Measurements from ENCODE around the gene TOMM6. TPM values are rescaled to one million over a fixed set of nuclear protein-coding genes. Genes with fewer than 3 reads are reported as not detected.

TOMM6 gene
- total RNA-seq, 5 donors from 2014 or later (not counting 1 experiment from before 2014, with no cell fraction given) = 124 to 131 (median 127) TPM

GRCh38 chr6:41813956-41814355 is 26.5 kb downstream of the TOMM6 start:
- WGBS (ENCODE audit: insufficient coverage) = 100% methylated on average over 1 of the region's 2 CpGs
- no peaks in the 10 kb centered on the region for H3K36me3 Mint-ChIP-seq
- Histone ChIP-seq H3K27me3 (replicated peaks in 1 of 2; ENCODE audit: control insufficient read depth in 2 of 2, extremely low read depth in 1 of 2, insufficient read depth in 2 of 2, low read length in 1 of 2) (no peaks in the 10 kb centered on the region), H3K9me3 (no peaks in the 10 kb centered on the region), H3K36me3 (ENCODE audit: control insufficient read depth in 2 of 2, extremely low read depth in 1 of 2, insufficient read depth in 1 of 2, low read length in 1 of 2) (no peaks in the 10 kb centered on the region), H3K27ac (ENCODE audit: low read length) (no peak overlapping the region), H3K4me3 (ENCODE audit: control insufficient read depth in 1 of 2, extremely low read depth in 1 of 2, low read length in 1 of 2) (no peak overlapping the region), H3K4me1 (ENCODE audit: control insufficient read depth in 1 of 2, extremely low read depth in 1 of 2, insufficient read depth in 2 of 2, low read length in 2 of 2) (peaks cover 0 to 6% of the 10 kb centered on the region in 2 experiments)
- H3K27me3 Mint-ChIP-seq = no peaks in the 10 kb centered on the region
- H3K4me3 Mint-ChIP-seq = no peak overlapping the region
- H3K9me3 Mint-ChIP-seq = no peaks in the 10 kb centered on the region
- ChIA-PET CTCF (interaction anchor here in 1 of 2 donors (0.8 kb wide), 1 partner anchor 8 kb away, joined by 3 read pairs; no protein-coding TSS in a partner anchor), POLR2A (no interaction called here)
- DNase-seq (no peak), ATAC-seq (replicated peaks in 1 of 4) (no peak)
- no peak overlapping the region for H3K27ac Mint-ChIP-seq
- H3K4me1 Mint-ChIP-seq = peaks cover 0 to 4% (median 0%) of the 10 kb centered on the region in 3 donors

GRCh38 chr6:41814629-41815028 is 27.1 kb downstream of the TOMM6 start:
- H3K27me3 ChIP-seq (replicated peaks in 1 of 2; ENCODE audit: control insufficient read depth in 2 of 2, extremely low read depth in 1 of 2, insufficient read depth in 2 of 2, low read length in 1 of 2) = no peaks in the 10 kb centered on the region
- peaks cover 0 to 4% (median 0%) of the 10 kb centered on the region in 3 donors for H3K4me1 Mint-ChIP-seq
- H3K4me3 ChIP-seq (ENCODE audit: control insufficient read depth in 1 of 2, extremely low read depth in 1 of 2, low read length in 1 of 2) = no peak overlapping the region
- H3K27me3 Mint-ChIP-seq = no peaks in the 10 kb centered on the region
- POLR2A ChIA-PET = interaction anchor here in 1 of 2 donors (0.6 kb wide), 1 partner anchor 418 kb away, joined by 7 read pairs; no protein-coding TSS in a partner anchor
- CTCF ChIA-PET = no interaction called here
- WGBS (ENCODE audit: insufficient coverage) = 61% methylated on average over 3 of the region's 4 CpGs
- H3K36me3 ChIP-seq (ENCODE audit: control insufficient read depth in 2 of 2, extremely low read depth in 1 of 2, insufficient read depth in 1 of 2, low read length in 1 of 2) = no peaks in the 10 kb centered on the region
- no peaks in the 10 kb centered on the region for H3K36me3 Mint-ChIP-seq
- H3K9me3 Mint-ChIP-seq = no peaks in the 10 kb centered on the region
- H3K4me3 Mint-ChIP-seq = no peak overlapping the region
- H3K27ac Mint-ChIP-seq = no peak overlapping the region
- no peak for DNase-seq
- peaks cover 0 to 6% of the 10 kb centered on the region in 2 experiments for H3K4me1 ChIP-seq (ENCODE audit: control insufficient read depth in 1 of 2, extremely low read depth in 1 of 2, insufficient read depth in 2 of 2, low read length in 2 of 2)
- ATAC-seq (replicated peaks in 1 of 4) = no peak
- H3K27ac ChIP-seq (ENCODE audit: low read length) = no peak overlapping the region
- H3K9me3 ChIP-seq = no peaks in the 10 kb centered on the region

DNA sequence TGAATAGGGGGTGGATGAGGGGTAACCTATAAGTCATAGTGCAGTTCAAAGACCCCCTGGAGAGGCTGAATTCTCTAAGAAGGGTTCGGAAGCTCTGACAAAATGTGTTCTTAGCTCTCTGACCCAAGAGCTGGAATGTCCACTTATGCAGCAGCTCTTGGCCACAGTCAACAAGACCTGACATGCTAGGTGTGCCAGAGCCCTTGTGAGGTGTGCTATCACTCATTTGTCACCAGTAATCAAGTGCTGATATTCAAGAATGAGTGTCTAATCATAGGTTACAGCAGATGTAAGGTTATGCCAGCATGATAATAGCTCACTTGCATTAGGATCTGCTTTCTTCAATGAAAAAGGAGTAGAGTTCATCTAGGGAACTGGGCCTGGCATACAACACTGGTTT is 28.1 kb downstream of the TOMM6 start:
- Histone ChIP-seq H3K27ac (ENCODE audit: low read length) (no peak overlapping the region), H3K4me3 (ENCODE audit: control insufficient read depth in 1 of 2, extremely low read depth in 1 of 2, low read length in 1 of 2) (no peak overlapping the region), H3K27me3 (replicated peaks in 1 of 2; ENCODE audit: control insufficient read depth in 2 of 2, extremely low read depth in 1 of 2, insufficient read depth in 2 of 2, low read length in 1 of 2) (no peaks in the 10 kb centered on the region), H3K9me3 (no peaks in the 10 kb centered on the region), H3K36me3 (ENCODE audit: control insufficient read depth in 2 of 2, extremely low read depth in 1 of 2, insufficient read depth in 1 of 2, low read length in 1 of 2) (no peaks in the 10 kb centered on the region), H3K4me1 (ENCODE audit: control insufficient read depth in 1 of 2, extremely low read depth in 1 of 2, insufficient read depth in 2 of 2, low read length in 2 of 2) (peaks cover 0 to 6% of the 10 kb centered on the region in 2 experiments)
- no peak for DNase-seq
- CTCF ChIA-PET = no interaction called here
- H3K36me3 Mint-ChIP-seq = no peaks in the 10 kb centered on the region
- no peak for ATAC-seq (replicated peaks in 1 of 4)
- H3K27ac Mint-ChIP-seq = no peak overlapping the region
- no peaks in the 10 kb centered on the region for H3K9me3 Mint-ChIP-seq
- peaks cover 0 to 4% (median 0%) of the 10 kb centered on the region in 3 donors for H3K4me1 Mint-ChIP-seq
- no peak overlapping the region for H3K4me3 Mint-ChIP-seq
- 100% methylated on average over 1 of the region's 1 CpG for WGBS (ENCODE audit: insufficient coverage)
- POLR2A ChIA-PET = no interaction called here
- H3K27me3 Mint-ChIP-seq = no peaks in the 10 kb centered on the region

DNA sequence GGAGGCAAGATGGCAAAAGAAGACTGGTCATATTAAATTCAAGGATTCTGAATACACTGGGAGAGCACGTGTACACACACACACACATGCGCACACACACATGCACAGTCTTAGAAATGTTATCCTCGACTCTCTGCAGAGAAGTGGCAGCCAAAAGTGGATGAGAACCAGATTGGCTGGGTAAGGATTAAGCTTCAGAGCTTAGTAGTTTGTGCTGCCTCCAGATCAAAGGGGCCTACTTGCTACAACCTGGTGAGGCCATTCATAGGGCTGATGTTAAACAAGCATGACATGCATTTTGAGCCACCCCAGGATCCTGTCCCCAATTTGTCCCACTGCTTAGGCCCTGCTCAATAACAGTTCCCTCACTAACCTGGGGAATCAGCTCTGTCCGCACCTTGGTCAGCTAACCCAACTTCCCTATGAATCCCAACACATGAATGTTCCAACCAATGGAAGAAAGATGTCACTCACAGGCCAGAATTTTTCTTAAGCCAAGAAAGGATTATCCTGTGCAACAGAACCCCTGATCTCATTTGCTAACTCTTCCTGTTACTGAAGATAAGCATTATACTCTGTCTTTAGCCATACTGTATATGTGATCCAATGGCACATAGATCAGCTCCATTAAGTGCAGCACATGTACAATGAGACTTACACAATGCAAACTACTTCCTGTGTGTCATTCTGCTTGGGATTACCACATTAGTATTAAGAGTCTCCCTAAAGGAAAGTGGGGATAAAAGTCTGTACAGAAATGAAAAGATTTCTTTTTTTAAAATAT is 31.0 kb downstream of the TOMM6 start:
- Mint-ChIP-seq H3K27ac (no peak overlapping the region), H3K27me3 (no peaks in the 10 kb centered on the region), H3K9me3 (no peaks in the 10 kb centered on the region), H3K36me3 (no peaks in the 10 kb centered on the region), H3K4me3 (no peak overlapping the region), H3K4me1 (peaks cover 0 to 4% (median 0%) of the 10 kb centered on the region in 3 donors)
- DNase-seq = no peak
- no peak for ATAC-seq (replicated peaks in 1 of 4)
- no peaks in the 10 kb centered on the region for H3K36me3 ChIP-seq (ENCODE audit: control insufficient read depth in 2 of 2, extremely low read depth in 1 of 2, insufficient read depth in 1 of 2, low read length in 1 of 2)
- H3K27ac ChIP-seq (ENCODE audit: low read length) = no peak overlapping the region
- 100% methylated on average over 1 of the region's 4 CpGs for WGBS (ENCODE audit: insufficient coverage)
- ChIA-PET CTCF (no interaction called here), POLR2A (no interaction called here)
- H3K4me1 ChIP-seq (ENCODE audit: control insufficient read depth in 1 of 2, extremely low read depth in 1 of 2, insufficient read depth in 2 of 2, low read length in 2 of 2) = peaks cover 0 to 6% of the 10 kb centered on the region in 2 experiments
- H3K27me3 ChIP-seq (replicated peaks in 1 of 2; ENCODE audit: control insufficient read depth in 2 of 2, extremely low read depth in 1 of 2, insufficient read depth in 2 of 2, low read length in 1 of 2) = no peaks in the 10 kb centered on the region
- H3K4me3 ChIP-seq (ENCODE audit: control insufficient read depth in 1 of 2, extremely low read depth in 1 of 2, low read length in 1 of 2) = no peak overlapping the region
- H3K9me3 ChIP-seq = no peaks in the 10 kb centered on the region

GRCh38 chr6:41821266-41821665 is 33.8 kb downstream of the TOMM6 start:
- POLR2A ChIA-PET = no interaction called here
- CTCF ChIA-PET = interaction anchor here in 1 of 2 donors (0.6 kb wide), 1 partner anchor 372 kb away, joined by 3 read pairs; no protein-coding TSS in a partner anchor
- H3K27ac Mint-ChIP-seq = no peak overlapping the region

DNA sequence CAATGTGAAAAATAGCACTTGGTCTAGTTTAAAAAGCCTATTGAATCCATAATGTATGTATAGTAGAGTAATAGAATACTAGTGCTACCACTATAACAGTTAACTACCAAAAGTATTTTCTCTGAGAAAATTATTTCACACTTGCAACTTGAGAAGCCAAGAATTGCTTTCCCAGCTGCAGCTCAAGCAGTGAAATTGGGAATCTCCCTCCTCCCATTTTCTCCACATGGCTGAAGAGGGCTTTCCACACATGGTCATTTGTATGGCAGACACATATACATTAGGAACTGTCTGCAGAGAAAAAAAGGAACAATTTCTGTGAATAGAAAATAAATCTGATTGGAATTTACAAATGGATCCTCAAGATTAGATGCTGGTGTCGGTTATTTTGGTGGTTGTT is 34.5 kb downstream of the TOMM6 start:
- Mint-ChIP-seq H3K4me3 (no peak overlapping the region), H3K27ac (no peak overlapping the region), H3K9me3 (no peaks in the 10 kb centered on the region), H3K36me3 (no peaks in the 10 kb centered on the region), H3K27me3 (no peaks in the 10 kb centered on the region), H3K4me1 (no peaks in the 10 kb centered on the region)
- ATAC-seq (replicated peaks in 1 of 4) (no peak), DNase-seq (no peak)
- no CpG with 5 or more reads among the region's 1 CpG for WGBS (ENCODE audit: insufficient coverage)
- no peaks in the 10 kb centered on the region for H3K36me3 ChIP-seq (ENCODE audit: control insufficient read depth in 2 of 2, extremely low read depth in 1 of 2, insufficient read depth in 1 of 2, low read length in 1 of 2)
- POLR2A ChIA-PET = no interaction called here
- H3K9me3 ChIP-seq = no peaks in the 10 kb centered on the region
- H3K27ac ChIP-seq (ENCODE audit: low read length) = no peak overlapping the region
- no peaks in the 10 kb centered on the region for H3K27me3 ChIP-seq (replicated peaks in 1 of 2; ENCODE audit: control insufficient read depth in 2 of 2, extremely low read depth in 1 of 2, insufficient read depth in 2 of 2, low read length in 1 of 2)
- H3K4me1 ChIP-seq (ENCODE audit: control insufficient read depth in 1 of 2, extremely low read depth in 1 of 2, insufficient read depth in 2 of 2, low read length in 2 of 2) = no peaks in the 10 kb centered on the region
- CTCF ChIA-PET = interaction anchor here in 1 of 2 donors (1.1 kb wide), 1 partner anchor 8 kb away, joined by 3 read pairs; no protein-coding TSS in a partner anchor
- H3K4me3 ChIP-seq (ENCODE audit: control insufficient read depth in 1 of 2, extremely low read depth in 1 of 2, low read length in 1 of 2) = no peak overlapping the region

More at GRCh38 chr6:41821266-41821665, 33.8 kb downstream of the TOMM6 start:
- H3K27ac ChIP-seq (ENCODE audit: low read length) = no peak overlapping the region
- H3K27me3 ChIP-seq (replicated peaks in 1 of 2; ENCODE audit: control insufficient read depth in 2 of 2, extremely low read depth in 1 of 2, insufficient read depth in 2 of 2, low read length in 1 of 2) = no peaks in the 10 kb centered on the region
- H3K36me3 ChIP-seq (ENCODE audit: control insufficient read depth in 2 of 2, extremely low read depth in 1 of 2, insufficient read depth in 1 of 2, low read length in 1 of 2) = no peaks in the 10 kb centered on the region
- Mint-ChIP-seq H3K4me3 (no peak overlapping the region), H3K4me1 (peaks cover 0 to under 1% (median 0%) of the 10 kb centered on the region in 3 donors), H3K27me3 (no peaks in the 10 kb centered on the region), H3K36me3 (no peaks in the 10 kb centered on the region), H3K9me3 (no peaks in the 10 kb centered on the region)
- H3K4me3 ChIP-seq (ENCODE audit: control insufficient read depth in 1 of 2, extremely low read depth in 1 of 2, low read length in 1 of 2) = no peak overlapping the region
- DNase-seq (no peak), ATAC-seq (replicated peaks in 1 of 4) (no peak)
- no peaks in the 10 kb centered on the region for H3K4me1 ChIP-seq (ENCODE audit: control insufficient read depth in 1 of 2, extremely low read depth in 1 of 2, insufficient read depth in 2 of 2, low read length in 2 of 2)
- WGBS (ENCODE audit: insufficient coverage) = no CpG with 5 or more reads among the region's 4 CpGs
- H3K9me3 ChIP-seq = no peaks in the 10 kb centered on the region
